Gastroesophageal sphincter (tissue), 3 donors: ENCODE measurements around the gene GSK3B.

Source experiments
- CTCF ChIP-seq, 4 experiments: fragments of 200-600 bp in 2 of 4; fragments of 450-650 bp in 2 of 4; sonication (generic) in 1 of 4; IDR thresholded peaks; one replicate each; pipeline ENCODE4 v1.5.1; 2017 to 2019; ENCODE audit warnings: antibody characterized with exemption in 4 of 4, mild to moderate bottlenecking in 2 of 4, moderate library complexity in 2 of 4
- EP300 ChIP-seq: sonication (generic); formaldehyde crosslinking; IDR thresholded peaks from one replicate; pipeline ENCODE4 v1.6.1; 2017; ENCODE audit warnings: antibody characterized with exemption, mild to moderate bottlenecking
- POLR2AphosphoS5 ChIP-seq: sonication (generic); formaldehyde crosslinking; IDR thresholded peaks from one replicate; pipeline ENCODE4 v1.6.1; 2017; ENCODE audit warnings: antibody characterized with exemption

DNA sequence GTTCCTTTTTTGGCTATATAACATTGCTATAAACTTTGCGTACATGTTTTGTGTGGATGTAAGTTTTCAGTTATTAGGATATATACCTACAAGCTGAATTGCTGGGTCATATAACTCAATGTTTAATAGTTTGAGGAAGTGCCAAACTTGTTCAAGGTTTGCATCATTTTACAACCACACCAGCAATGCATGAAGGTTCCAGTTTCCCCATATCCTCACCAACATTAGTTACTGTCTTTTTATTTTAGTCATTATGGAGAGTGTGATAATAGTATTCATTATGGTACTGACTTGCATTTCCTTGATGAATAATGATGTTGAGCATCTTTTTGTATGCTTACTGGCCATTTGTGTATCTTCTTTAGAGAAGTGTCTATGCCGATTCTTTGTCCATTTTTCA is 200.1 kb downstream of the GSK3B start:
- TF ChIP-seq CTCF (IDR thresholded peaks at IDR 0.05): no peak
- TF ChIP-seq EP300: no peak
- TF ChIP-seq POLR2AphosphoS5: no peak
